ENCODE measurements around the gene GRM8.

GRCh38 chr7:126460664-126461063 lies 792.1 kb downstream of the GRM8 start:
- TF ChIP-seq CTCF (IDR thresholded peaks at IDR 0.05; ENCODE audit: low read length) (no peak), EZH2 (optimal IDR thresholded peaks at IDR 0.05; ENCODE audit: low read depth, low read length) (no peak), EZH2phosphoT487 (IDR thresholded peaks at IDR 0.05; ENCODE audit: low read length) (no peak)
